HCT116 (cell line): ENCODE data around the gene PRR5L. TPM values are rescaled to one million over a fixed set of nuclear protein-coding genes. Genes with fewer than 3 reads are reported as not detected.
"Not testable (repeated sequence)": the region's sequence is repeated elsewhere in the genome, so short reads cannot be mapped to it uniquely, and the experiment has no call there.

Experiments used
- ATAC-seq: fragments of 200-7000 bp; cut with Tn5 transposase; 2 replicates; pipeline ENCODE4 v1.9.1; 2020; ENCODE audit warnings: mild to moderate bottlenecking, moderate library complexity
- BruUV-seq: library from RNA; stranded (reverse); fragments of 400-500 nt; replicated peaks from 2 replicates; lab custom pipeline; 2021; lab: Mats Ljungman, UMichigan
- CTCF ChIA-PET: fragments of 300-600 bp; sonication (Branson Sonifier 250); formaldehyde crosslinking; loops from one replicate; lab custom pipeline; 2021; ENCODE audit warnings: antibody characterized with exemption; lab: Charles Lee
- POLR2A ChIA-PET: fragments of 300-600, 350-600 bp; sonication (Branson Sonifier 250); formaldehyde crosslinking; loops from one replicate; lab custom pipeline; 2021; ENCODE audit warnings: antibody characterized with exemption; lab: Charles Lee
- RAD21 ChIA-PET, 2 experiments: fragments of 300-600 bp; sonication (Branson Sonifier 250); formaldehyde crosslinking; loops; one replicate each; lab custom pipeline; 2023; ENCODE audit warnings: low total read pairs in 2 of 2; ENCODE audit not compliant: uncharacterized antibody in 2 of 2, unreplicated experiment in 2 of 2, low non-redundant PET in 1 of 2; lab: Charles Lee
- DNase-seq: peaks from one replicate; pipeline ENCODE4 v3.0.0-alpha.2; 2010; ENCODE audit warnings: low read depth, low spot score
- H2AFZ ChIP-seq: fragments of 200-600 bp; shearing (Covaris generic), sonication (generic); 2 replicates; pipeline ENCODE4 v1.6.1; 2017; ENCODE audit warnings: low read depth, mixed run types, mixed read lengths, antibody characterized with exemption, low read length; ENCODE audit not compliant: poor library complexity, severe bottlenecking
- H3K27ac ChIP-seq: 2 replicates; pipeline ENCODE4 v1.5.1; 2012; ENCODE audit warnings: low read depth, low read length
- H3K27me3 ChIP-seq: fragments of 200-600 bp; sonication (generic); 2 replicates; pipeline ENCODE4 v1.6.1; 2016; ENCODE audit warnings: mixed run types, low read length, mixed read lengths; ENCODE audit not compliant: insufficient read depth
- H3K36me3 ChIP-seq, 2 experiments: fragments of 200-500 bp in 1 of 2; fragments of 200-600 bp in 1 of 2; sonication (Bioruptor generic) in 1 of 2; sonication (generic) in 1 of 2; 2 replicates each; pipeline versions ENCODE4 v1.5.1 to v1.6.1; 2014 to 2016; ENCODE audit warnings: low read length in 2 of 2, inconsistent platforms in 1 of 2, mixed read lengths in 1 of 2, mixed run types in 1 of 2; ENCODE audit not compliant: insufficient read depth in 2 of 2, control insufficient read depth in 1 of 2
- H3K4me1 ChIP-seq, 2 experiments: fragments of 200-600 bp in 1 of 2; sonication (generic) in 1 of 2; 2 replicates each; pipeline versions ENCODE4 v1.5.1 to v1.6.1; 2012 to 2017; ENCODE audit warnings: low read length in 2 of 2, inconsistent platforms in 1 of 2, mild to moderate bottlenecking in 1 of 2, mixed read lengths in 1 of 2, mixed run types in 1 of 2, moderate library complexity in 1 of 2; ENCODE audit not compliant: insufficient read depth in 2 of 2, control insufficient read depth in 1 of 2
- H3K4me2 ChIP-seq: fragments of 200-600 bp; sonication (generic); 2 replicates; pipeline ENCODE4 v1.6.1; 2017; ENCODE audit warnings: mixed run types, low read length, mixed read lengths
- H3K4me3 ChIP-seq, 2 experiments: fragments of 200-600 bp in 1 of 2; sonication (generic) in 1 of 2; replicated peaks in 1 of 2; 2 replicates each; pipeline ENCODE4 v1.5.1; 2011 to 2016; ENCODE audit warnings: low read length in 2 of 2, control low read depth in 1 of 2, low read depth in 1 of 2, mild to moderate bottlenecking in 1 of 2, mixed read lengths in 1 of 2, mixed run types in 1 of 2
- H3K79me2 ChIP-seq: fragments of 200-600 bp; sonication (generic); 2 replicates; pipeline ENCODE4 v1.6.1; 2017; ENCODE audit warnings: mild to moderate bottlenecking, mixed run types, low read length, moderate library complexity, mixed read lengths; ENCODE audit not compliant: insufficient read depth
- H3K9ac ChIP-seq: fragments of 200-600 bp; sonication (generic); 2 replicates; pipeline ENCODE4 v1.6.1; 2016; ENCODE audit warnings: low read length, mixed read lengths
- H3K9me2 ChIP-seq: fragments of 200-600 bp; sonication (generic), shearing (Covaris generic); 2 replicates; pipeline ENCODE4 v1.6.1; 2017; ENCODE audit warnings: mixed run types, mild to moderate bottlenecking, moderate library complexity; ENCODE audit not compliant: insufficient read depth
- H3K9me3 ChIP-seq, 2 experiments: fragments of 200-500 bp in 1 of 2; fragments of 200-600 bp in 1 of 2; sonication (Bioruptor generic) in 1 of 2; sonication (generic) in 1 of 2; 2 replicates each; pipeline ENCODE4 v1.6.1; 2014 to 2017; ENCODE audit warnings: low read length in 2 of 2, mixed read lengths in 2 of 2, inconsistent platforms in 1 of 2, low read depth in 1 of 2, mild to moderate bottlenecking in 1 of 2, mixed run types in 1 of 2, moderate library complexity in 1 of 2; ENCODE audit not compliant: control insufficient read depth in 1 of 2, insufficient read depth in 1 of 2
- H4K20me1 ChIP-seq: fragments of 200-600 bp; sonication (generic), shearing (Covaris generic); 2 replicates; pipeline ENCODE4 v1.6.1; 2017; ENCODE audit warnings: mixed run types, mild to moderate bottlenecking, moderate library complexity; ENCODE audit not compliant: insufficient read depth
- EGR1 ChIP-seq: IDR thresholded peaks from 2 replicates; pipeline ENCODE4 v1.6.1; 2012; ENCODE audit warnings: low read depth
- POLR2A ChIP-seq: IDR thresholded peaks from 2 replicates; pipeline ENCODE4 v1.7.0; 2011; ENCODE audit warnings: borderline replicate concordance; ENCODE audit not compliant: insufficient read depth, insufficient read length; ENCODE audit errors: extremely low read depth
- POLR2AphosphoS5 ChIP-seq: IDR thresholded peaks from 2 replicates; pipeline ENCODE4 v1.6.1; 2011; ENCODE audit warnings: mild to moderate bottlenecking, low read depth, low read length, moderate library complexity
- SP1 ChIP-seq: IDR thresholded peaks from 2 replicates; pipeline ENCODE4 v1.6.1; 2012; ENCODE audit warnings: low read depth
- TCF7L2 ChIP-seq: IDR thresholded peaks from 2 replicates; pipeline ENCODE4 v1.7.0; 2011; ENCODE audit warnings: borderline replicate concordance, inconsistent platforms; ENCODE audit not compliant: insufficient read depth, insufficient read length; ENCODE audit errors: extremely low read depth
- YY1 ChIP-seq: IDR thresholded peaks from 2 replicates; pipeline ENCODE4 v1.6.1; 2011; ENCODE audit warnings: low read length, low read depth, moderate library complexity, mild to moderate bottlenecking; ENCODE audit not compliant: insufficient replicate concordance; ENCODE audit errors: extremely low read depth
- ZFX ChIP-seq: fragments of 450-650 bp; IDR thresholded peaks from 2 replicates; pipeline ENCODE4 v1.6.1; 2017
- intact Hi-C: fragments of 100-400 bp; cut with micrococcal nuclease; formaldehyde crosslinking; loops from 2 replicates; pipeline ENCODE4 v1.10.0; 2022
- total RNA-seq: library from RNA; stranded (reverse); gene quantifications from one replicate; pipeline ENCODE4 v1.2.1, GENCODE V29; 2021; ENCODE audit not compliant: unreplicated experiment
- TF ChIP-seq, protein P1 (sequence below): IDR thresholded peaks from 2 replicates; pipeline ENCODE4 v1.6.1; 2011; ENCODE audit warnings: mild to moderate bottlenecking, low read length, moderate library complexity; ENCODE audit not compliant: insufficient replicate concordance; ENCODE audit errors: extremely low read depth
- TF ChIP-seq, protein P2 (sequence below): IDR thresholded peaks from 2 replicates; pipeline ENCODE4 v1.6.1; 2012

The PRR5L gene
- total RNA-seq, 1 experiment from 2014 or later, result 0.47 TPM

DNA sequence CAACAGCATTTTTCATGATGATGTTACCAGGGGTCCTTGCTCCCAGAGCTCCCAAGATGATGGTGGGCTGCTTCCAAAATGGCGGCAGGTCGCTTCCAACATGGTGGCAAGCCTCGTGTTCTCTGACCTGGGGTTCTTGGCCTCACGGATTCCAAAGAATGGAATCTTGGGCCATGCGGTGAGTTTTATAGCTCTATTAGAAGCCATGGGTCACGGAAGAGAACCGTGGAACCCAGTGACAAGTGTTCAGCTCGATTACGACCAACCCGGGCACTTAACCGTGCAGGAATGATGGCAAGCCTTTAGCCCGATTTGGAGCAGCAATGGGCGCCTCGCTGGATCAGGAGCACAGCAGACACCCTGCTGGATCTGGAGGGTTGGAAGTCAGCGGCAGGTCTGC is 28.9 kb downstream of the PRR5L start:
- H3K79me2 ChIP-seq, H3K4me1 ChIP-seq, H3K4me3 ChIP-seq, CTCF ChIA-PET, RAD21 ChIA-PET, ATAC-seq, H3K36me3 ChIP-seq, H3K4me2 ChIP-seq, intact Hi-C loops, H3K27ac ChIP-seq, H4K20me1 ChIP-seq, H3K27me3 ChIP-seq, H3K9me3 ChIP-seq, POLR2A ChIA-PET, H2AFZ ChIP-seq, BruUV-seq, H3K9ac ChIP-seq, DNase-seq, H3K9me2 ChIP-seq: not testable (repeated sequence)

DNA sequence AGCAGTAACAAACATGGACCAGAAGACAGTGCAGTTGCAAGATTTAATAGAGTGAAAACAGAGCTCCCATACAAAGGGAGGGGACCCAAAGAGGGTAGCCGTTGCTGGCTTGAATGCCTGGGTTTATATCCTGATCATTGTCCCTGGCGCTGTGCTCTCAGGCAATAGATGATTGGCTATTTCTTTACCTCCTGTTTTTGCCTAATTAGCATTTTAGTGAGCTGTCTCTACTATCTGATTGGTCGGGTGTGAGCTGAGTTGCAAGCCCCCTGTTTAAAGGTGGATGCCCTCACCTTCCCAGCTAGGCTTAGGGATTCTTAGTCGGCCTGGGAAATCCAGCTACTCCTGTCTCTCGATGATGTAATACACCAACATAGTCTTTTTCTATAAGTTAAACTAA is 29.3 kb downstream of the PRR5L start:
- H3K9me2 ChIP-seq, H3K27me3 ChIP-seq, BruUV-seq, H3K36me3 ChIP-seq, intact Hi-C loops, ATAC-seq, H2AFZ ChIP-seq, H3K9ac ChIP-seq, H3K4me2 ChIP-seq, H3K4me1 ChIP-seq, POLR2A ChIA-PET, H3K27ac ChIP-seq, CTCF ChIA-PET, RAD21 ChIA-PET, H3K4me3 ChIP-seq, H3K9me3 ChIP-seq, H3K79me2 ChIP-seq, H4K20me1 ChIP-seq, DNase-seq: not testable (repeated sequence)

DNA sequence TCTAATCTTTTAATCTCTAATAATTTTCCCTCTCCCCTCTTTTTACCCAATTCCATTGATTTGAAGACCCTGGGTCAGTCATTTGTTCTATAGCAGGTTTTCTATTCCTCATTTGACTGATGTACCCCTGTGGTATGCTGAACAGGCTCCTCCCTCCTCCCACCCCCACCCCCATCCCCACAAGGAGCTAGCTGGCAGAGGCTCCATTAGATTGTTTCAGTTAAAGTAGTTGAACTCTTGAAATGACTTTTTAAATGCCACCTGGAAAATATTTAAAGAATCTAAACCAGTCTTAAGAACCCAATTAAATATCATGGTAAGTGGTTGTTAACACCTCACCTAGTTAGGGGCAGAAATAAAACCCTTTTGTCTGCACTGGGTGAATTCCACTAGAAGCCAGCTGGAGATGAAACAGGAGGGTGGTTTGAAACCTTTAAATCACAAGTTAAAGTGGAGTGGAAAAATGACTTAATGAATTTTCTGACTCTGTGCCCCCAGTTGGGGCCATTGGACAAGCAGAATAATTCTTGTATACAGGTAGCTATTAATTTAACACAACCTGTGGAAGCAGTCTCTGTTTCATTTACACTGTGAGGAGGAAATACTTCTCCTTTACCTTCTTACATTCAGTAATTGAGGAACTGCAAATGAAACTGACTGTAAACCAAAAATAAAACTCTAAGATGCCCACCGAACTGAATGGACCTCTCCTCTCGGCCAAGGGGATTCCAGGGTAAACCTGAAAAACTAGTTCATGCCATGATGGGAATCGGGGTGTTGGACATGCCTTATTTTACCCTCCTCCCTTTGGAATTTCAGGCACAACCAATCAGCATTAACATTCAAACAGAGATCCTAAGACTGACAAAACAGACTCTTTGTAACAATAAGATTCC is 30.7 kb downstream of the PRR5L start:
- Histone ChIP-seq H3K9me3 (no peaks in the 10 kb centered on the region), H3K27me3 (no peaks in the 10 kb centered on the region), H3K4me2 (no peak overlapping the region), H3K9me2 (no peaks in the 10 kb centered on the region), H3K4me1 (no peaks in the 10 kb centered on the region), H3K27ac (no peak overlapping the region), H3K36me3 (no peaks in the 10 kb centered on the region), H4K20me1 (no peaks in the 10 kb centered on the region), H3K79me2 (no peaks in the 10 kb centered on the region), H3K9ac (no peak overlapping the region), H2AFZ (no peak overlapping the region), H3K4me3 (no peak overlapping the region)
- intact Hi-C loops, result no loop called here
- DNase-seq (no peak), ATAC-seq (no peak)
- ChIA-PET POLR2A (no interaction called here), RAD21 (no interaction called here), CTCF (no interaction called here)
- no TSS peak for BruUV-seq
- TF ChIP-seq EGR1 (no peak), TCF7L2 (no peak), SP1 (no peak), YY1 (no peak), POLR2AphosphoS5 (no peak), ZFX (no peak), POLR2A (no peak)
- TF ChIP-seq, protein P1, sequence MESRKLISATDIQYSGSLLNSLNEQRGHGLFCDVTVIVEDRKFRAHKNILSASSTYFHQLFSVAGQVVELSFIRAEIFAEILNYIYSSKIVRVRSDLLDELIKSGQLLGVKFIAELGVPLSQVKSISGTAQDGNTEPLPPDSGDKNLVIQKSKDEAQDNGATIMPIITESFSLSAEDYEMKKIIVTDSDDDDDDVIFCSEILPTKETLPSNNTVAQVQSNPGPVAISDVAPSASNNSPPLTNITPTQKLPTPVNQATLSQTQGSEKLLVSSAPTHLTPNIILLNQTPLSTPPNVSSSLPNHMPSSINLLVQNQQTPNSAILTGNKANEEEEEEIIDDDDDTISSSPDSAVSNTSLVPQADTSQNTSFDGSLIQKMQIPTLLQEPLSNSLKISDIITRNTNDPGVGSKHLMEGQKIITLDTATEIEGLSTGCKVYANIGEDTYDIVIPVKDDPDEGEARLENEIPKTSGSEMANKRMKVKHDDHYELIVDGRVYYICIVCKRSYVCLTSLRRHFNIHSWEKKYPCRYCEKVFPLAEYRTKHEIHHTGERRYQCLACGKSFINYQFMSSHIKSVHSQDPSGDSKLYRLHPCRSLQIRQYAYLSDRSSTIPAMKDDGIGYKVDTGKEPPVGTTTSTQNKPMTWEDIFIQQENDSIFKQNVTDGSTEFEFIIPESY, result no peak
- TF ChIP-seq, protein P2, sequence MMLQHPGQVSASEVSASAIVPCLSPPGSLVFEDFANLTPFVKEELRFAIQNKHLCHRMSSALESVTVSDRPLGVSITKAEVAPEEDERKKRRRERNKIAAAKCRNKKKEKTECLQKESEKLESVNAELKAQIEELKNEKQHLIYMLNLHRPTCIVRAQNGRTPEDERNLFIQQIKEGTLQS, result no peak
